Measurements from ENCODE around the gene ALDH4A1. TPM values are rescaled to one million over a fixed set of nuclear protein-coding genes. Genes with fewer than 3 reads are reported as not detected.

Gene ALDH4A1
- total RNA-seq, 2 experiments from 2014 or later, result 0.61 to 0.71 TPM

- Histone ChIP-seq H3K4me1 (ENCODE audit: insufficient read depth, low read length) (peaks cover 36% of the 10 kb centered on the region), H3K27me3 (ENCODE audit: control insufficient read depth in 1 of 2, insufficient read depth in 2 of 2, low read length in 2 of 2) (no peaks in the 10 kb centered on the region), H3K36me3 (ENCODE audit: insufficient read depth, low read length) (peaks cover 59% of the 10 kb centered on the region), H3K4me3 (ENCODE audit: low read length) (no peak overlapping the region), H3K9me3 (ENCODE audit: control insufficient read depth in 1 of 2, insufficient read depth in 1 of 2, low read length in 2 of 2) (no peaks in the 10 kb centered on the region), H3K27ac (ENCODE audit: low read depth in 1 of 2, low read length in 2 of 2) (no peak overlapping the region)
- TF ChIP-seq CTCF (IDR thresholded peaks at IDR 0.05), result no peak
- Mint-ChIP-seq H3K4me1 (ENCODE audit: low read depth) (peaks cover 45% of the 10 kb centered on the region), H3K27ac (no peak overlapping the region), H3K9me3 (no peaks in the 10 kb centered on the region), H3K4me3 (no peak overlapping the region), H3K27me3 (no peaks in the 10 kb centered on the region), H3K36me3 (ENCODE audit: low read depth) (peaks cover 50% of the 10 kb centered on the region)
- intact Hi-C loops (cut with DNase I, micrococcal nuclease), result no loop called here
- no peak for DNase-seq
- ChIA-PET CTCF (no interaction called here), POLR2A (no interaction called here)
- ATAC-seq (ENCODE audit: poor library complexity), result no peak
These were observed 17.6 kb upstream of the ALDH4A1 start for GRCh38 chr1:18919956-18920355.

GRCh38 chr1:18919197-18919905 is 17.0 kb upstream of the ALDH4A1 start:
- CTCF ChIA-PET, result no interaction called here
- no peak for DNase-seq
- H3K4me1 ChIP-seq (ENCODE audit: insufficient read depth, low read length), result peaks cover 30% of the 10 kb centered on the region
- TF ChIP-seq CTCF (IDR thresholded peaks at IDR 0.05), result no peak
- ATAC-seq (ENCODE audit: poor library complexity), result no peak
- no peak overlapping the region for H3K4me3 Mint-ChIP-seq
- peaks cover 56% of the 10 kb centered on the region for H3K36me3 Mint-ChIP-seq (ENCODE audit: low read depth)
- no peaks in the 10 kb centered on the region for H3K27me3 Mint-ChIP-seq
- POLR2A ChIA-PET, result no interaction called here
- peaks cover 63% of the 10 kb centered on the region for H3K36me3 ChIP-seq (ENCODE audit: insufficient read depth, low read length)
- H3K27ac ChIP-seq (ENCODE audit: low read depth in 1 of 2, low read length in 2 of 2), result no peak overlapping the region
- no peak overlapping the region for H3K27ac Mint-ChIP-seq
- intact Hi-C loops (cut with DNase I, micrococcal nuclease), result no loop called here
- H3K9me3 ChIP-seq (ENCODE audit: control insufficient read depth in 1 of 2, insufficient read depth in 1 of 2, low read length in 2 of 2), result no peaks in the 10 kb centered on the region
- peaks cover 39% of the 10 kb centered on the region for H3K4me1 Mint-ChIP-seq (ENCODE audit: low read depth)
- H3K4me3 ChIP-seq (ENCODE audit: low read length), result no peak overlapping the region
- no peaks in the 10 kb centered on the region for H3K27me3 ChIP-seq (ENCODE audit: control insufficient read depth in 1 of 2, insufficient read depth in 2 of 2, low read length in 2 of 2)
- no peaks in the 10 kb centered on the region for H3K9me3 Mint-ChIP-seq

- Histone ChIP-seq H3K36me3 (ENCODE audit: insufficient read depth, low read length) (peaks cover 68% of the 10 kb centered on the region), H3K4me1 (ENCODE audit: insufficient read depth, low read length) (peaks cover 23% of the 10 kb centered on the region), H3K27ac (ENCODE audit: low read depth in 1 of 2, low read length in 2 of 2) (no peak overlapping the region), H3K27me3 (ENCODE audit: control insufficient read depth in 1 of 2, insufficient read depth in 2 of 2, low read length in 2 of 2) (no peaks in the 10 kb centered on the region), H3K4me3 (ENCODE audit: low read length) (no peak overlapping the region), H3K9me3 (ENCODE audit: control insufficient read depth in 1 of 2, insufficient read depth in 1 of 2, low read length in 2 of 2) (no peaks in the 10 kb centered on the region)
- Mint-ChIP-seq H3K27me3 (no peaks in the 10 kb centered on the region), H3K4me3 (no peak overlapping the region), H3K4me1 (ENCODE audit: low read depth) (peaks cover 29% of the 10 kb centered on the region), H3K9me3 (no peaks in the 10 kb centered on the region), H3K36me3 (ENCODE audit: low read depth) (peaks cover 63% of the 10 kb centered on the region), H3K27ac (no peak overlapping the region)
- TF ChIP-seq CTCF (IDR thresholded peaks at IDR 0.05), result no peak
- POLR2A ChIA-PET, result no interaction called here
- CTCF ChIA-PET, result no interaction called here
- intact Hi-C loops (cut with DNase I, micrococcal nuclease), result no loop called here
- ATAC-seq (ENCODE audit: poor library complexity) (no peak), DNase-seq (no peak)
These were observed 16.1 kb upstream of the ALDH4A1 start for GRCh38 chr1:18918417-18918816.

Data from CD4-positive, alpha-beta T cell (primary cell).